ES-I3 (cell line): ENCODE results near the gene KISS1.
"Not testable (repeated sequence)": the region's sequence is repeated elsewhere in the genome, so short reads cannot be mapped to it uniquely, and the experiment has no call there.

ENCODE experiments used
- H3K36me3 ChIP-seq: 2 replicates; pipeline ENCODE4 v1.6.1; 2013; ENCODE audit warnings: mild to moderate bottlenecking, low read length, control low read depth, moderate library complexity; ENCODE audit not compliant: insufficient read depth
- H3K4me1 ChIP-seq: 2 replicates; pipeline ENCODE4 v1.6.1; 2013; ENCODE audit warnings: mild to moderate bottlenecking, control low read depth, low read length; ENCODE audit not compliant: insufficient read depth
- H3K9ac ChIP-seq: 2 replicates; pipeline ENCODE4 v1.6.1; 2013; ENCODE audit warnings: low read depth, mild to moderate bottlenecking, low read length, moderate library complexity
- H3K9me3 ChIP-seq: 2 replicates; pipeline ENCODE4 v1.6.1; 2013; ENCODE audit warnings: mild to moderate bottlenecking, low read length, moderate library complexity; ENCODE audit not compliant: control insufficient read depth, insufficient read depth

KISS1 gene, protein sequence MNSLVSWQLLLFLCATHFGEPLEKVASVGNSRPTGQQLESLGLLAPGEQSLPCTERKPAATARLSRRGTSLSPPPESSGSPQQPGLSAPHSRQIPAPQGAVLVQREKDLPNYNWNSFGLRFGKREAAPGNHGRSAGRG

GRCh38 chr1:204196068-204196795 lies at the start of gene KISS1:
Gene KISS1 (minus strand): TSS chr1:204196491. CDS start chr1:204192876, 3,615 bp downstream.
- H3K36me3 ChIP-seq, result no peaks in the 10 kb centered on the region
- no peaks in the 10 kb centered on the region for H3K9me3 ChIP-seq
- no peak within 1 kb of the TSS; the same call in 1 of the 2 replicates for H3K9ac ChIP-seq
- H3K4me1 ChIP-seq, result peaks cover 31% of the 10 kb centered on the region

GRCh38 chr1:204242920-204243319 lies 46.6 kb upstream of the KISS1 start:
- no peaks in the 10 kb centered on the region for H3K4me1 ChIP-seq
- H3K9ac ChIP-seq, result no peak overlapping the region
- no peaks in the 10 kb centered on the region for H3K9me3 ChIP-seq
- H3K36me3 ChIP-seq, result no peaks in the 10 kb centered on the region

DNA sequence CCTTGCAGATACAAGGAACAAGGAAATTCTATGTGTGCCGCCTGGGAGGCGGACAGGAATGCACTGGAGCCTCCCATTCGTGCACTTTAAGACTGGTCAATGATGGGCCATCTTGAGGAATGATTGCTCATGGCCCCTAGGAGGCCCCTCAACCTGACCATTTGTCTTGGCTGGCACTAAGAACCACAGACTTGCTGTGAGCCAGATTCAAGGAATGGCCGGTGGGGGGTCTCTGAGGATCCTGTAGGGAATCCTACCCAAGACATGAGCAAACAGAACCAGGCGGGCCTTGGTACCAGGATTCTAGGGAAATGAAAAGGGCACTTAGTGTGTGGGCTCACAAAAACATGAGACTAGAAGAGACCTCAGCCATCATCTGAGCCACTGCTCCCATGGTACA lies 45.6 kb upstream of the KISS1 start:
- H3K4me1 ChIP-seq, result no peaks in the 10 kb centered on the region
- no peak overlapping the region for H3K9ac ChIP-seq
- no peaks in the 10 kb centered on the region for H3K9me3 ChIP-seq
- H3K36me3 ChIP-seq, result no peaks in the 10 kb centered on the region

DNA sequence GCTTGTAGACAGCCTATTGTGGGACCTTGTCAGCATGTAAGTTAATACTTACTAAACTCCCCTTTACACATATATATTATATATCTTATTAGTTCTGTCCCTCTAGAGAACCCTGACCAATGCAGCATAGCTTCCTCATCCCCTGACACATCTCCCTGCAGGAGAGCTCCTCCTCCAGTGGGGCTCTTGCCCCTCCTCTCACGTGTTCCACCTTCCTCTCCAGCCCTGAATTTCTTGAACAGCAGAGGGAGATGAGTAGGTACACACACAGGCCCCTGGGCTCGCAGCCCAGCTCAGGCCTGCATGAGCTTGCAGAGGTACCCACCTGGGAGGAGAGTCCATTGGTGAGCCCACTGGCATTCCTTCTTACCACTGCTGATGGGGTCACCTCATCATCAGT lies 44.8 kb upstream of the KISS1 start:
- Histone ChIP-seq H3K9ac (no peak overlapping the region), H3K4me1 (no peaks in the 10 kb centered on the region), H3K9me3 (no peaks in the 10 kb centered on the region), H3K36me3 (peaks cover 3% of the 10 kb centered on the region; the same call in 1 of the 2 replicates)

- Histone ChIP-seq H3K9ac (no peak overlapping the region), H3K9me3 (no peaks in the 10 kb centered on the region), H3K4me1 (no peaks in the 10 kb centered on the region), H3K36me3 (peaks cover 3% of the 10 kb centered on the region; the same call in 1 of the 2 replicates)
Observed at GRCh38 chr1:204240233-204240632, 43.9 kb upstream of the KISS1 start.

DNA sequence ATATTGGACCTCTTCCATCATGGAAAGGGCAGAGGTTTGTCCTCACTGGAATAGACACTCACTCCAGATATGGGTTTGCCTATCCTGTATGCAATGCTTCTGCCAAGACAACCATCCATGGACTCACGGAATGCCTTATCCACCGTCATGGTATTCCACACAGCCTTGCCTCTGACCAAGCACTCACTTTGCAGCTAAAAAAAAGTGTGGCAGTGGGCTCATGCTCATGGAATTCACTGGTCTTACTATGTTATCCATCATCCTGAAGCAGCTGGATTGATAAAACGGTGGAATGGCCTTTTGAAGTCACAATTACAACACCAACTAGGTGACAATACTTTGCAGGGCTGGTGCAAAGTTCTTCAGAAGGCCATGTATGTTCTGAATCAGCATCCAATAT lies 43.1 kb upstream of the KISS1 start:
- not testable (repeated sequence) for H3K9ac ChIP-seq, H3K36me3 ChIP-seq

GRCh38 chr1:204238520-204238919 lies 42.2 kb upstream of the KISS1 start:
- not testable (repeated sequence) for H3K4me1 ChIP-seq, H3K36me3 ChIP-seq, H3K9ac ChIP-seq, H3K9me3 ChIP-seq

More for the DNA sequence above, 43.1 kb upstream of the KISS1 start:
- not testable (repeated sequence) for H3K4me1 ChIP-seq, H3K9me3 ChIP-seq

GRCh38 chr1:204237515-204237914 lies 41.2 kb upstream of the KISS1 start:
- H3K4me1 ChIP-seq, H3K9me3 ChIP-seq, H3K36me3 ChIP-seq, H3K9ac ChIP-seq: not testable (repeated sequence)

DNA sequence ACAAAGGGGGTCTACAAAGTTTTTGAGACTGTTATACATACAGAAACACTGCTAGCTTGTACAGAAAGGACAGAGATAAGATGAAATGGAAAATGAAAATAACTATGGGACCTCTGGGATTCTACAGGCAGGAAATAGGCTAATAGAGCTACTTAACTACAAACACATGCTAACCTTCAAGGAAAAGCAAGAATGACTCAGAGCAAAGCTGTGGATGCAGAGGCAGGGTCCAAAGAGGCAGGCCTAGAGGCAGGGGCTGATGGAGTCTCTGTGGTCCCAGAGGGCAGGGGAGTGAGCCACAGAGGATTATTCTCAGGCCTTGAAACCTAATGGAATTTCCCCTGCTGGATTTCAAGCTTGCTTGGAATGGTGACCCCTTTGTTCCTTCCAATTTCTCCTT lies 36.2 kb upstream of the KISS1 start:
- H3K9me3 ChIP-seq, result no peaks in the 10 kb centered on the region
- H3K4me1 ChIP-seq, result no peaks in the 10 kb centered on the region
- no peak overlapping the region for H3K9ac ChIP-seq
- peaks cover 3% of the 10 kb centered on the region; the same call in 1 of the 2 replicates for H3K36me3 ChIP-seq

DNA sequence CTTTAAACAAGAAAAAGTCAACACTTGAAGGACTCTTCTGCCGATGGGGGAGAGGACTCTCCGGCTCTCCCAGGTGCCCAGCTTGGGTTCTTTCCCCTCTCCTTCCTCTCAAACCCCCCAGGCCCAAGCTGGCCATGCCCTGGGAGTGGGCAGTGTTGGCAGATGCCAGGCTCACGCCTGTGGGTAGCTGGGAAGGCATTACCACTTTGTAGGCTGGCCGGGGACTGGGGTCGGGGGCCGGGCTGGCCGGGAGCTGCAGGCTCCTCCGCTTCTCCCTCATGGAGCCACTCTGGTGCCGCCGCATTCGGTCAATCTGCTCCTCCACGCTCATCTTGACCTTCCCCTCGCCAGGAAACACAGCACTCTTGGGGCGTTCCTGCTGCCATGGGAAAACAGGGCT lies 33.9 kb upstream of the KISS1 start:
- no peaks in the 10 kb centered on the region for H3K36me3 ChIP-seq
- H3K4me1 ChIP-seq, result no peaks in the 10 kb centered on the region
- no peak overlapping the region for H3K9ac ChIP-seq
- no peaks in the 10 kb centered on the region for H3K9me3 ChIP-seq

- Histone ChIP-seq H3K36me3 (no peaks in the 10 kb centered on the region), H3K9ac (no peak overlapping the region), H3K9me3 (no peaks in the 10 kb centered on the region), H3K4me1 (0 out of 2 replicates have a peak, but pooled peaks cover 3% of the 10 kb centered on the region)
Observed at GRCh38 chr1:204228896-204229295, 32.6 kb upstream of the KISS1 start.

DNA sequence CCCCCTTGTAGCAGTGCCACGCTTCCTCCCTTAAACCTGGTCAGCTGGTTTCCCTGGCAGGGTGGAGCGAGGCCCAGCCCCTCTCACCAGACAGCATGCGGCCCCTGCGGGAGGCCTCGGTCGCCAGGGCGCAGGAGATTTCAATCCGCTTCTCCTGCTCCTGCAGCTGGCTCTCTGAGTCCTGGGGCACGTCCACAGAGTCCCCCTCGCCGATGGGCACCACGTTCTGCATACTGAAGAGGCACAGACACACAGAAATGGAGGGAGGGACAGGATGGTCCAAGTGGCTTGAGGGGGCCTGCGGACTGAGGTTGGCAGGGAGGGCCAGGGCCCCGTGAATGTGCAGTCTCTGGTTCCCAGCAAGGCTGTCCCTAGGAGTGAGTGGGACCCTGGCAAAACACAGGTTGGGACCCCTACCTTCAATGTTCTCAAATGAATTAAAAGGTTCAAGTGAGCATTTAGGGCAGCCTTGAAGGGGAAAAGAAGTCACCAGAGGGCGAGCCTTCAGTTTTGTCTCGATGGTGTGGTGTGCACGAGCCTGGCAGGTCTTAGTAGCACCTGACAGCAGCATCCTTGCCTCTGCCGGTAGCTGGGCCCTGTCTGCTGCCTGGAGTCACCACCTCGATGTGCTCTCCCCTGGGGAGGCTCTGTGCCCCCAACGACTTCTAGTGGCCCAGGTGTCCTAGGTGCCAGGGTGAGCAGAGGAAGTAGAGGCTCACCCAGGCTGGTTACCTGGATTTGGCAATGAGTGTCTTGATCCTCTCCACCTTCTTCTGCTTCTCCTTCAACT lies 31.9 kb upstream of the KISS1 start:
- no peaks in the 10 kb centered on the region for H3K36me3 ChIP-seq
- H3K9ac ChIP-seq, result no peak overlapping the region
- no peaks in the 10 kb centered on the region for H3K9me3 ChIP-seq
- H3K4me1 ChIP-seq, result 0 out of 2 replicates have a peak, but pooled peaks cover 3% of the 10 kb centered on the region

- H3K36me3 ChIP-seq, result no peaks in the 10 kb centered on the region
Observed at GRCh38 chr1:204227351-204227750, 31.1 kb upstream of the KISS1 start.

DNA sequence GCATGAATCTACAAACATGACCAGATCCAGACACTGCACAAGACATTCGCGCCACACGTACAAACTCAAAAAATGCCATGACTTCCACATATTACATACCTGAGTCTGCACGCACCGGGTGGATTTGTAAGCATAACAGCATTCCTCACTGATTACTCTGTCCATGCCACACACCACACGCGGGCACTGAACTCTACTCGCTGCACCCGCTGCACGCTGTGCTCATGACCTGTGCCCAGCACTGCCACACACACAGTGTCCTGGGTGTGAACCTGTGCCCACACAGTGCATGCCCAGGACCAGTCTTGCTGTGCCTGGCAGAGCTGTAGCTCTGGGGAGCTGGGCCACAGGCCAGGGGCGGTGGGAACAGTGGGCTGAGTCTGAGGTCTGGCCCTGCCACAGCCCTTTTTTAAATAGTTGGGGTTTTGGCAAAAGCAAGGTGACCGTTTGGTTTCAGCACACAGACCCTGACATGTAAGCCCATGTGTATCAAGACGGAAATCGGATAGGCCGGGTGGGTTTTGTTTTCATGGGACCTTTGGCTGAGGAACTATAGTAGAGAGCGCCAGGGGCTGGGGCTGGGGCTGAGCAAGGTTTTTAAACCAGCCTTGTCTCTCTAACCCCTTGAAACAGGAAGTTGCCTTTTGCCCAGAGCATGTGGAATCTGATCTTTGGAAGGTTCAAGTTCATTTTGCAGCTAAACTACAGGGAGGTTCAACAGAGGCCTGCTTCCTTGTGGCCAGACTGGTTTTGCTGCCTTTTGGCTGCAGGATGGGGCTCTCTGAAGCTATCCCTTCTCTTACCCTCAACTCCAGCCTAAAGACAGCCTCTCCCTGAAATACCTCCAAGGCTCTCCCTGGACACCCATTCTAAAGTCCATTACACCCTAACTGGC lies 29.8 kb upstream of the KISS1 start:
- H3K36me3 ChIP-seq, result no peaks in the 10 kb centered on the region

More at GRCh38 chr1:204227351-204227750, 31.1 kb upstream of the KISS1 start:
- Histone ChIP-seq H3K4me1 (0 out of 2 replicates have a peak, but pooled peaks cover 3% of the 10 kb centered on the region), H3K9ac (no peak overlapping the region), H3K9me3 (no peaks in the 10 kb centered on the region)

More for the DNA sequence above, 29.8 kb upstream of the KISS1 start:
- no peaks in the 10 kb centered on the region for H3K9me3 ChIP-seq
- H3K9ac ChIP-seq, result no peak overlapping the region
- 0 out of 2 replicates have a peak, but pooled peaks cover 3% of the 10 kb centered on the region for H3K4me1 ChIP-seq
